Glutamatergic neuron (in vitro differentiated cells): ENCODE measurements around the gene CEP44. TPM values are rescaled to one million over a fixed set of nuclear protein-coding genes. Genes with fewer than 3 reads are reported as not detected.
A peak's percentile ranks its signal among the peaks of the same experiment; 100 is the strongest.
"Not testable (repeated sequence)": the region's sequence is repeated elsewhere in the genome, so short reads cannot be mapped to it uniquely, and the experiment has no call there.

Experiments
- DNase-seq: peaks from one replicate; pipeline ENCODE4 v3.0.0; 2022
- H3K27ac Mint-ChIP-seq: one replicate; pipeline ENCODE4 v1.8.0; 2020; ENCODE audit warnings: mild to moderate bottlenecking, mixed read lengths, inconsistent platforms; ENCODE audit not compliant: unreplicated experiment
- H3K27me3 Mint-ChIP-seq: one replicate; pipeline ENCODE4 v1.8.0; 2020; ENCODE audit warnings: mild to moderate bottlenecking, moderate library complexity, mixed read lengths, inconsistent platforms; ENCODE audit not compliant: unreplicated experiment
- H3K36me3 Mint-ChIP-seq: one replicate; pipeline ENCODE4 v1.8.0; 2020; ENCODE audit warnings: mild to moderate bottlenecking, mixed read lengths, inconsistent platforms; ENCODE audit not compliant: unreplicated experiment
- H3K4me1 Mint-ChIP-seq: one replicate; pipeline ENCODE4 v1.8.0; 2020; ENCODE audit warnings: mild to moderate bottlenecking, low read depth, mixed read lengths, inconsistent platforms; ENCODE audit not compliant: unreplicated experiment
- H3K4me3 Mint-ChIP-seq: one replicate; pipeline ENCODE4 v1.8.0; 2020; ENCODE audit warnings: mild to moderate bottlenecking, mixed read lengths, inconsistent platforms; ENCODE audit not compliant: unreplicated experiment
- H3K9me3 Mint-ChIP-seq: one replicate; pipeline ENCODE4 v1.8.0; 2020; ENCODE audit warnings: mild to moderate bottlenecking, moderate library complexity, mixed read lengths, inconsistent platforms; ENCODE audit not compliant: unreplicated experiment
- total RNA-seq: library from RNA; stranded (reverse); fragmentation: NEBNext Ultra II Directional; extraction: Animal tissue kit (Norgen Biotek cat#: 25700); gene quantifications from one replicate; pipeline ENCODE4 v1.2.1, GENCODE V29; 2021; ENCODE audit not compliant: unreplicated experiment
- TF ChIP-seq, protein P1 (sequence below): fragments of 200-600 bp; sonication (generic); IDR thresholded peaks from one replicate; pipeline ENCODE4 v1.5.0; 2021; ENCODE audit not compliant: partially characterized antibody, unreplicated experiment

CEP44 gene
- total RNA-seq, 1 donor from 2014 or later = 29.0 TPM

DNA sequence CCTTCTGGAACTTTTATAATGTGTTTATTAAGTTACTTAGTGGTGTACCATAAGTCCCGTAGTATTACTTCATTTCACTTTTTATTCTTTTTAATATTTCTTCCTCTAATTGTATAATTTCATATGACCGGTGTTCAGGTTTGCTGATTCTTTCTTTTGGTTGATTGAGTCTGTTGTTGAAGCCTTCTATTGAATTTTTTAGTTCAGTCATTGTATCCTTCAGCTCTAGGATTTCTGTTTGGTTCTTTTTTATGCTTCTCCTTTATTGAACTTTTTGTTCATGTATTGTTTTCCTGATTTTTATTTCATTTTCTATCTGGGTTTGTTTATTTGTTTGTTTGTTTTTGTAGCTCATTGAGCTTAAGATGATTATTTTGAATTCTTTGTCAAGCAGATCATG, 8.8 kb downstream of the CEP44 start:
- H3K27me3 Mint-ChIP-seq = no peaks in the 10 kb centered on the region
- TF ChIP-seq, protein P1, sequence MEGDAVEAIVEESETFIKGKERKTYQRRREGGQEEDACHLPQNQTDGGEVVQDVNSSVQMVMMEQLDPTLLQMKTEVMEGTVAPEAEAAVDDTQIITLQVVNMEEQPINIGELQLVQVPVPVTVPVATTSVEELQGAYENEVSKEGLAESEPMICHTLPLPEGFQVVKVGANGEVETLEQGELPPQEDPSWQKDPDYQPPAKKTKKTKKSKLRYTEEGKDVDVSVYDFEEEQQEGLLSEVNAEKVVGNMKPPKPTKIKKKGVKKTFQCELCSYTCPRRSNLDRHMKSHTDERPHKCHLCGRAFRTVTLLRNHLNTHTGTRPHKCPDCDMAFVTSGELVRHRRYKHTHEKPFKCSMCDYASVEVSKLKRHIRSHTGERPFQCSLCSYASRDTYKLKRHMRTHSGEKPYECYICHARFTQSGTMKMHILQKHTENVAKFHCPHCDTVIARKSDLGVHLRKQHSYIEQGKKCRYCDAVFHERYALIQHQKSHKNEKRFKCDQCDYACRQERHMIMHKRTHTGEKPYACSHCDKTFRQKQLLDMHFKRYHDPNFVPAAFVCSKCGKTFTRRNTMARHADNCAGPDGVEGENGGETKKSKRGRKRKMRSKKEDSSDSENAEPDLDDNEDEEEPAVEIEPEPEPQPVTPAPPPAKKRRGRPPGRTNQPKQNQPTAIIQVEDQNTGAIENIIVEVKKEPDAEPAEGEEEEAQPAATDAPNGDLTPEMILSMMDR = no peak
- peaks cover 11% of the 10 kb centered on the region for H3K9me3 Mint-ChIP-seq
- H3K36me3 Mint-ChIP-seq = peaks cover 44% of the 10 kb centered on the region
- no peak for DNase-seq
- no peaks in the 10 kb centered on the region for H3K4me1 Mint-ChIP-seq
- H3K4me3 Mint-ChIP-seq = no peak overlapping the region
- H3K27ac Mint-ChIP-seq = no peak overlapping the region

DNA sequence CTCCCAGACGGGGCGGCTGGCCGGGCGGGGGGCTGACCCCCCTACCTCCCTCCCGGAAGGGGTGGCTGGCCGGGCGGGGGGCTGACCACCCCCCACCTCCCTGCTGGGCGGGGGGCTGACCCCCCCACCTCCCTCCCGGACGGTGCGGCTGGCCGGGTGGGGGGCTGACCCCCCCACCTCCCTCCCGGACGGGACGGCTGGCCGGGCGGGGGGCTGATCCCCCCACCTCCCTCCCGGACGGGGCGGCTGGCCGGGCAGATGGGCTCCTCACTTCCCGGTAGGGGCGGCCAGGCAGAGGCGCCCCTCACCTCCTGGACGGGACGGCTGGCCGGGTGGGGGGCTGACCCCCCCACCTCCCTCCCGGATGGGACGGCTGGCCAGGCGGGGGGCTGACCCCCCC, 10.9 kb downstream of the CEP44 start:
- peaks cover 44% of the 10 kb centered on the region for H3K36me3 Mint-ChIP-seq

DNA sequence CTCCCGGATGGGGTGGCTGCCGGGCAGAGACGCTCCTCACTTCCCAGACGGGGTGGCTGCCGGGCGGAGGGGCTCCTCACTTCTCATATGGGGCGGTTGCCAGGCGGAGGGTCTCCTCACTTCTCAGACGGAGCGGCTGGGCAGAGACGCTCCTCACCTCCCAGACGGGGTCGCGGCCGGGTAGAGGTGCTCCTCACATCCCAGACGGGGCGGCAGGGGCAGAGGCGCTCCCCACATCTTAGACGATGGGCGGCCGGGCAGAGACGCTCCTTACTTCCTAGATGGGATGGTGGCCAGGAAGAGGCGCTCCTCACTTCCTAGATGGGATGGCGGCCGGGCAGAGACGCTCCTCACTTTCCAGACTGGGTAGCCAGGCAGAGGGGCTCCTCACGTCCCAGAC, 11.4 kb downstream of the CEP44 start:
- not testable (repeated sequence) for H3K4me1 Mint-ChIP-seq, H3K4me3 Mint-ChIP-seq, DNase-seq, H3K27me3 Mint-ChIP-seq, H3K27ac Mint-ChIP-seq
- Mint-ChIP-seq H3K36me3 (peaks cover 44% of the 10 kb centered on the region), H3K9me3 (peaks cover 11% of the 10 kb centered on the region)

More for the DNA sequence above, 10.9 kb downstream of the CEP44 start:
- peak; percentile 15 for DNase-seq
- H3K4me1 Mint-ChIP-seq, H3K4me3 Mint-ChIP-seq, H3K27me3 Mint-ChIP-seq, H3K27ac Mint-ChIP-seq: not testable (repeated sequence)
- peaks cover 11% of the 10 kb centered on the region for H3K9me3 Mint-ChIP-seq

DNA sequence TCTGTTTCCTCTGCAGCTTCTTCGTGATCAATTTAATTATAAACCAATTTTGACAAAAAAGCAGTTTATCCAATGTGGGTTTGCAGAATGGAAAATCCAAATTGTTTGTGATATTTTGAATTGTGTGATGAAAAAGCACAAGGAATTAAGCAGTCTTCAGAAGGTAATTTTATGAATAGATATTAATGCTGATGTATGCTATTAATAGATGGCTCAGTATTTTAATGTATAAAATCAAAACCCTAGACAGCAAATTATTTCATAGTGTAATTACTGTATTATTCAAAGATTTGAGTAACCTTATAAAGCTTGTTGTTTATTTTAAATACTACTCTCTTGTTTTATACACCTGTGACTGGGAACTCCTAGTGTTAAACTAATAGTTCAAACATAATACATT, 20.0 kb downstream of the CEP44 start:
- TF ChIP-seq, protein P1 = no peak
- Mint-ChIP-seq H3K27me3 (no peaks in the 10 kb centered on the region), H3K4me3 (no peak overlapping the region), H3K36me3 (no peaks in the 10 kb centered on the region), H3K27ac (no peak overlapping the region), H3K4me1 (no peaks in the 10 kb centered on the region), H3K9me3 (no peaks in the 10 kb centered on the region)
- DNase-seq = no peak

DNA sequence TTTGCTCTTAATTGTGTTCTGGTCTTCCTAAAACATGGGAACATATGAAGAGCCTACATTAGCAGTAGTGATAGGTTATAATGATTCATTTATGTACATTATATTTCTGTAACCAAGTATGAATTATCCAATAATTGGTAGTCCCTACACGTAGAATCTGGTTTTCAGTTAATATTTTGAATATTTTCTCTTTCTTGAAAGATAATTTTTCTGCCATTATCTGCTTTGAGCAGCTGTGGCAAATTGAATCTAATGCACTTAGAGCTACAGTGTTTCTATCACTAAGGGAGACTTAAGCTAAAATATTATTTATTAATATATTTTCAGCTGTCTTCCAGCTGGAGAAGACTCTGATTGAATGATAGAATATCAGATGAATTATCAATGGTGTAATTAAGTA, 21.0 kb downstream of the CEP44 start:
- no peak for DNase-seq
- Mint-ChIP-seq H3K9me3 (no peaks in the 10 kb centered on the region), H3K27ac (no peak overlapping the region), H3K36me3 (no peaks in the 10 kb centered on the region), H3K27me3 (no peaks in the 10 kb centered on the region), H3K4me1 (no peaks in the 10 kb centered on the region), H3K4me3 (no peak overlapping the region)
- TF ChIP-seq, protein P1 = no peak

DNA sequence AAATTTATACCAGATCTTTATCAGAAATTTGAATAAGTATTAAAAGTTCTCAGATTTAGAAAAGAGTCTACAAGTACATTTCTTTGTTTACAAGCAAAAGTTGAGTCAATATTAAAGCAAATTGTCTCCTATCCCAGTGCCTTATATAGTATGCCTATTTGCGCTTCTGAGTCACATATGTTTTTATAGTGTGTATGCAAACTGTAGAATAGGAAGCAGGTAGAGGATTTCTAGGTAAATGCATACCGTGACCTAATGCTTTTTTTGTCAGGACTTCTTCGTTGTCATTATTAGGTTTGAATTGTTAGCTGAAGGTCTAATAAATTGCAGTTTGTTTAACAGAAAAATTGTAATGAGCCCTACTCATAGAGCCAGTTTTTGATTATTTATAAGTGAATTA, 22.2 kb downstream of the CEP44 start:
- H3K27ac Mint-ChIP-seq = no peak overlapping the region
- H3K4me3 Mint-ChIP-seq = no peak overlapping the region
- H3K36me3 Mint-ChIP-seq = no peaks in the 10 kb centered on the region

More for the DNA sequence above, 22.2 kb downstream of the CEP44 start:
- TF ChIP-seq, protein P1 = no peak
- no peaks in the 10 kb centered on the region for H3K9me3 Mint-ChIP-seq
- no peaks in the 10 kb centered on the region for H3K4me1 Mint-ChIP-seq
- DNase-seq = no peak
- H3K27me3 Mint-ChIP-seq = no peaks in the 10 kb centered on the region
